ENCODE measurements around the gene LRRK1.

Gene LRRK1

DNA sequence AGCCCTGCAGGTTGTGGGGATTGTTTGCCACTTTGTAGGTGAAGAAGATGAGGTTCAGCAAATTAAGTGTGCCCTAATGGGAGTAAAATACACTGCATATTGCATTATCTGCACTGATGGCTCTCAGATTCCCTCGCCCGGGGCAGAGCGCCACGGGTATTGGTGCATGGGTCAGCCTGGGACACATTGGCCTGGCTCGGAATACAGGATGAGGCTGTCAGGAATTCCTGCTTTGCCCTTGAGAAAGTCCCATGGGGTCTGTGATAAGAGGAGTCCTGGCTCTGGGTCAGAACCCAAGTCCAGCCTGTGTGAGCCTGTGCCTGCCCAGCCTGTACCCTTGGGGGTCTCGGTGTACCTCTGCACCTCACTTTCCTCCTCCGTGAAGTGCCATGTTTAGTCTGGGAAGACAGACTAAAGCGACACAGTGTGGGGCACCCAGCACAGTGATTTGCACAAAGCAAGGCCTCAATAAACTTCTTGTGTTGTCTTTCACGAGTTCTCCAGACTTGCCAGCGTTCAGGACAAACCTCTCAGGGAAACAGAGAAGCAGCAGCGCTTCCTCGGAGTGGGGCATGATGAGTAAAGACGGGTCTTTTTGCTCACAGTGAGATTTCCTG, 107.6 kb downstream of the LRRK1 start:
- no peak for DNase-seq

DNA sequence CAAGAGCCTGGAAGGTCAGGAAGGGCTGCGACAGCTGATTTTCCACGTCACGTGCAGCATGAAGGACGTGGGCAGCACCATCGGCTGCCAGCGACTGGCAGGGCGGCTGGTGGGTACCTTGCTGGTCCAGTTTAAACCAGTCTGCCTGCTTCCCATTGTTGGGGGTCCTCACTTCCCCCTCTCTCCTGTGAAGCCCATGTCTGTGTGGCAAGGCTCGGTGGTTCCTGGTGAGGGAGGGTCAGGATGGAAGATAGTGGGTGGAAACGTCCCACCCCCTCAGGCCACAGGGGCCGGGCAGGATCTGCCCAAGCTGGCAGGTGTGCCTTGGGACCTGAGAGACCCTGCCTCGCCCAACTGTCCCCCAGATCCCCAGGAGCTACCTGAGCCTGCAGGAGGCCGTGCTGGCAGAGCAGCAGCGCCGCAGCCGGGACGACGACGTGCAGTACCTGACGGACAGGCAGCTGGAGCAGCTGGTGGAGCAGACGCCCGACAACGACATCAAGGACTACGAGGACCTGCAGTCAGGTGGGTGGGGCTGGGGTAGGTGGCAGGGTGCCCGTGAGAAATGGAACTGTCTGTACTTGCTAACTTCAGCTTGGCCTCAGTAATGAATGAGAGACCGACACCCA, 108.2 kb downstream of the LRRK1 start:
- DNase-seq, result no peak

DNA sequence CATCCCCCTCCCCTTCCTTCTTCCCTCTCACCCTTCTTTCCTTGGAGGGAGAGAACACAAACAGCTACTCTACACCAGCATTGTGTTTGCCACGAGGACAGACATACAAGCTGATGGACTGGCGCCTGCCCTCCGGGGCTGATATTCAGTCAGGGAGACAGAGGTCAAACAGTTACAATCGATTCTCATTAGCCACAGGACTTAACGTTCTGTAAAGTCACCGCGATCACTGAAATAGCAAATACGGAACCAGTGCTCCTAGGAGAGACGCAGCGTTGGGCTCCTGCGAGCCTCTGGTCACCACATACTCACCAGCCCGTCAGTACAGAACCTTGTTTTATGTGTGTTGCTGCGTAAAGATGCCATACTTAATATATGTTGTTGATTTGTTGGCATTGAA, 108.8 kb downstream of the LRRK1 start:
- DNase-seq, result no peak

DNA sequence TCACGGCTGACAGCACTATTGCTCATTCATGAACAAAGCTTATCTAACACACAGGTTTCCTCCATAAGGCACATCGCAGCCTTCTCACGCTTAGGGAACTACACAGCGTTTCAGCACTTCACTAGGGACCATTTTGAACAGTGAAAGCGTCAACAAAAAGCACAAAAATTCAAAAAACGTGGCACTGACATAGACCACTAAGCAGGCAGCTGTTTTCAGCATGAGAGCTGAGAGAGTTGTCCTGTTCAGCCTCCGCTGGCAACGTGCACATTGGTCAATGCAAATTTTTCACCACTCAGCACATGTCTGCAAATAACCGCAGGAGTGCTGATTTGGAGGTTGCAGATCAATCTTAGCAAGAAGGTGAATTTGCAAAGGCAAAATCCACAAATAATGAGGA, 109.2 kb downstream of the LRRK1 start:
- DNase-seq, result no peak

DNA sequence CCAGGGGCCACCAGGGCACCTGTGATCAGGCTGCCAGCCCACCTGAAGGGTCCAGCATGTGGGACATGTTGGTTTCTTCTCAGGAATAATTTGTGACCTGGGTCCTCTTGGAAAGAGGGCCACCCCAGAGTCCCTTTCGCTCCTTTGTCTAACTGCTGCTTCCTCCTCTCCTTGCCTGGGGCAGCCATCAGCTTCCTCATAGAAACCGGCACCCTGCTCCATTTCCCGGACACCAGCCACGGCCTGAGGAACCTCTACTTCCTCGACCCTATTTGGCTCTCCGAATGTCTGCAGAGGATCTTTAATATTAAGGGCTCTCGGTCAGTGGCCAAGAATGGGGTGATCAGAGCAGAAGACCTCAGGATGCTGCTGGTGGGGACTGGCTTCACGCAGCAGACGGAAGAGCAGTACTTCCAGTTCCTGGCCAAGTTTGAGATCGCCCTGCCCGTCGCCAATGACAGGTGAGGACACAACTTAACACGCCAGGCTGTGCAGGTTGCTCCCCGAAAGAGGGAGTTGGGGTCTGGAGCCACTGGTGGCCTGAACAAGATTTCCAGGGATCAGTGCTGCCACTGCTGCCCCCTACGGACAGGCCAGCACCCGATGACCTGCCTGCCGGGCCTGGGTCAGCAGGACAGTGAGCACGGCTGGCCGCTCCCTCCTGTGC, 109.7 kb downstream of the LRRK1 start:
- DNase-seq, result no peak

DNA sequence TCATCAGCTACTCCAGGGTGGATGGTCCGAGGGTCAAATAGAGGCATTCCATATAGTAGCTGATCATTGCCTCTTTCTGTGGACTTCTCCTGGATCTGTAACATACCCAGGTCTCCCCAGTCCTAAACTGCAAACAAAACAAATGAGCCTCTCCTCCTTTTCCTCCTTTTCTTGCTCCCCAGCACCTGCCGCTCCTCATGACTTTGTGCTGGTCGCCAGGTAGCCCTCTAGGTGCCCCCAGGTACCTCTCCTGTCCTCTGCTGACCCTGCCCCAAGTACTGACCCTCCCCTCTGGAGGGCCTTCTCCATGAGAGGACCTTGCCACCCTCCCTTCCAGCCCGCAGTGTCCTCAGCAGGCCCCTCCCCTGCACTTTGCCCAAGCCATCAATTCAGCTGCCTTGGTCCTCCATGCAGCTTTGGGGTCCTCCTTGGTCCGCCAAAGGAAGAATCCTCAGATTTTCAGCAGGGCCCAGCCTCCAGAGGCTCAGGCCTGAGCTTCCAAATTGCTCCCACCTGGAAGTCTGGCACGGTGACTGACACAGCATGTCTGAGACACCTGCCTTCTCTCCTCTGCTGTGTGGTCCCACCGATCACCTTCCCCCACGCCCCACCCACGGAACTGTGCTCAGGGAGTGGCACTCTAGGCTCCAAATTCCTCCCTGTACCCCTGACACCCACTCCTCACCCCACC, 111.0 kb downstream of the LRRK1 start:
- no peak for DNase-seq

DNA sequence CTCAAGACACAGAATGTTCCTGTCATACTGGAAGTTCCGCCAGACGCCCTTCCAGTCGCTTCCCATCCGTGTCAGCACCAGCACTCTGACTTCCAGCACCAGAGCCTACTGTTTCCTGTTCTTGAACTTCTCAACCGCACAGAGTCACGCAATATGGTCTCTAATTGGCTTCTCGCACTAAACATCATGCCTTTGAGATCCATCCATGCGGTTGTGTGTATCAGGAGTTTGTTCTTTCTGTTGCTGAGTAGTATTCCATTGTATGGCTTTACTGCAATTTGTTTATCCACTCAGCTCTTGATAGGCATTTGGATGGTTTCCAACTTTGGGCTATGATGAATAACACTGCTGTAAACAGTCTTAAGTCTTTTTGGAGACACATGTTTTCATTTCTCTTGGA, 112.1 kb downstream of the LRRK1 start:
- no peak for DNase-seq

DNA sequence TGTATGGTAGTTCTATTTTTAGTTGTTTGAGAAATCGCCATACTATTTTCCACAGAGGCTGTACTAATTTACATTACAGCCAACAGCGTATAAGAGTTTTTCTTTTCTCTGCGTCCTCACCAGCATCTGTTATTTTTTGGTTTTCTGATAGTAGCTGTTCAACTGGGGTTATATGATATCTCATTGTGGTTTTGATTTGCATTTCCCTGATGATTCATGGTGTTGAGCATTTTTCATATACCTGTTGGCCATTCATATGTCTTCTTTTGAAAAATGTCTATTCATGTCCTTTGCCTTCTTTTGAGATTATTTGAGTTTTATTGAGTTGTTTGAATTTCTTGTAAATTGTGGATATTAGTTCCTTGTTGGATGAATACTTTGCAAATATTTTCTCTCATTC, 114.6 kb downstream of the LRRK1 start:
- DNase-seq, result no peak

DNA sequence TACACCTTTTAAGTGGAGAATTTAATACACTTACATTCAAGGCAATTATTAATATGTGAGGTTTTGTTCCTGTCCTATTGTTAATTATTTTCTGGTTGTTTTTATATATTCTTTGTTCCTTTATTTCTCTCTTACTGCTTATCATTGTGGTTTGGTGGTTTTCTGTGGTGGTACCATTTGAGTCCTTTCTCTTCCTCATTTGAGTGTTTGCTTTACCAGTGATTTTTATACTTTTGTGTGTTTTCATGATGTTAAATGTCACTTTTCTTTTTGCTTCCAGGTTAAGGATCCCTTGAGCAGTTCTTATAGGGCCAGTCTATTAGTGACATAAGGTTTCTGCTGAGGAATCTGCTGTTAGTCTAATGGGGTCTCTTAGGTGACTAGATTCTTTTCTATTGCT, 116.5 kb downstream of the LRRK1 start:
- DNase-seq, result no peak

DNA sequence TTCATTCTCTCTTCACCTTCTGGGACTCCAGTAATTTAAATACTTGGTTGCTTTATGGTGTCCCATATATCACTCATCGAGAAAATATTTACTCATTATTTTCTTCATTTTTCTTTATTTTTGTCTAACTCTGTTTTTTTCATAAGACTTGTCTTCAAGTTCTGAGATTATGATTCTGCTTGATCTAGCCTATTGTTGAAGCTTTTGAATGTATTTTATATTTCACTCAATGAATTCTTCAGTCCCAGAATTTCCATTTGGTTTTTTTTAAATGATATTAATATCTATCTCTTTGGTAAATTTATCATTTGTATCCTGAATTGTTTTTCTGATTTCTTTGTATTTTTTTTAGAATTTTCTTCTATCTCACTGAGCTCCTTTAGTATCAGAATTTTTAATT, 117.0 kb downstream of the LRRK1 start:
- no peak for DNase-seq

DNA sequence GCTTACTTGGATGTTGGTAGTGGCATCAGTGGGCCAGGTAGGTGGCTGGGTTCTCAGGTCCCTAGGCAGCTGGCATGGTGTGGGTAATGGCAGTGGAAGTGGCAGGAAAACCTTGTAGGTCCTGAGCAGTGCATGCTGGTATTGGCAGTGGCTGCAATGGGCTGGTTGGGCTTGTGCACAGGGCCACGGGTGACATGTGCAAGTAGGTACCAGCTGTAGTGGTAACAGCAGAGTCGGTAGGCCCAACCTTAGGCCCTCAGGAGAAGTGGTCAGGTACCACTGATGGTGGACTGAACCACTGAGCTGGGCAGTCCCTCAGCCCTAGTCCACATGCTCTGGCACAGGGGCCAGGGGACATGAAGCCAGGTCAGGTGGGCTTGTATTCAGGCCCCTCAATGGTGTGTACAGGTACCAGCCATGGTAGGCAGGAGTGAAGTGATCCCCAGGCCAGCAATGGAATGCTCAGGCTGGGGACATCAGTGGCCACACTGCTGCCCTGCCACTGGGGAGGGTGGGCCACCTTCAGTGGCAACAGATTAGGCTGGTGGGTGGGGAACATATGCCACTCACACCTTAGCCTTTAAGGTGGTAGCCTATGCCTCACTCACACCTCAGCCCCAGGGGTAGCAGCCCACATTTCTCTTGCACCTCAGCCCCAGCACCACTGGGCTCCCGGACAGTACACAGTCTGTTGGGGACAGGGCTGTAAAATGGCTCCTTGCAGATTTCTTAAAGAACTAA, 118.1 kb downstream of the LRRK1 start:
- no peak for DNase-seq

DNA sequence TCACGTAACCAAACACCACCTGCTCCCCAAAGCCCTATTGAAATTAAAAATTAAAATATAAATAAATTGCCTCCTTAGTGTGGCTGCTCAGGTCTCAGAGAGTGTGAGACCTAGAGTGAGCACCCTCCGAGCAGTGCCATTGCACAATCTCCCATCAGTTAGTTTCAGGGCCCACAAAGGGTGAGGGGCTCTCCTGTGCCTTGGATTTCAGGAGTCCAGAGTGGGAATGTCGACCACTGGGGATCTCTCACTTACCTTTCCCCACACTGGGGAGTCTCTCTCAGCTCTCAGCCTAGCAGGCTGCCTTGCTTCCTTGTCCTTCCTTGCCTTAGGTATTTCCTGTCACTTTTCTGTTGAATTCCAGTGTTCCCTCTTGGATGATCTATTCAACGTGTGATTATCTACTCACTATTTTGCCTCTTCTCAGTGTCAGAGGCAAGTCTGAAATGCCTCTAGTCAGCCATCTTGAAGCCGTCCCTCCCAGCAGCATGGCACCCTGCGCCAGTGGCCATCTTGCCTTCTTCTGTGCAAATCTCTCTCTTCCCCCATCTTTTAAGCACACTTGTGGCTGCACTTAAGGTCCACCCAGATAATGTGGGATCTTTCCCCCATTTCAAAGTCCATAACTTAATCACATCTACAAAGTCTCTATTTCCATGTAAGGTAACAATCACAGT, 119.3 kb downstream of the LRRK1 start:
- DNase-seq, result no peak

DNA sequence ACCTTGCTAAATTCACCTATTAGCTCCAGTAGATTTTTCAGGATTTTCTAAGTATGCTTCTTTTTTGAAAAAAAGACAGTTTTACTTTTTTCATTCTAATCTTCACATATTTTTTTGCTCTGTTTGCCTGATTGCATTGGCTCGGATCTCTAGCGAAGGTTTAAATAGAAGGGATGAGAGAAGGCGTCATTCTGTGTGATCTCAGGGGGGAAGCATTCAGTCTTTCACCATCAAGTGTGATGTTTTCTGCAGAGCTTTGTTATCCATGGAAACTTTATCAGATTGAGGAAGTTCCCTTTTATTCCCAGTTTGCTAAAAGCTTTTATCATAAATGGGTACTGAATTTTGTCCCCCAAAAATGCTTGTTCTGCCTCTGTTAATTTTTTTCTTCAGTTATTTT, 120.3 kb downstream of the LRRK1 start:
- no peak for DNase-seq

DNA sequence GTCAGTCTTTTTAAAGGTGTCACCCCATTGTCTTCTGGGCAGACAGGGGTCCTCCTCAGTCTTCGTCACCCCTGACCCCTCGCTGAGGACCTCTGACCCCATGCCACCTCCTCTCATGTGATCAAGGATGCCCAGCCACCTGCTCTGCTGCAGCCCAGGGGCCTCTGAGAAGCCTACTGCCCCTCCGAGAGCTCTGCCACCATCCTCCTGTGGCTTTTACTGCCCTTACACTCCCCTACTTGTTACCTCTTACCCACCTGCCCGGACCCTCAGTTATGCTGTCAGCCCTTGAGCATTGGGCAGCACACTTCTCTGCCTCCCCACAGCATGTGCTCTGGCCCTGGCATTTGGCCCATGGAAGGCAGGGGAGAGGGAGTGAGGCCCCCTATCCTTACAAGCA, 123.2 kb downstream of the LRRK1 start:
- no peak for DNase-seq

DNA sequence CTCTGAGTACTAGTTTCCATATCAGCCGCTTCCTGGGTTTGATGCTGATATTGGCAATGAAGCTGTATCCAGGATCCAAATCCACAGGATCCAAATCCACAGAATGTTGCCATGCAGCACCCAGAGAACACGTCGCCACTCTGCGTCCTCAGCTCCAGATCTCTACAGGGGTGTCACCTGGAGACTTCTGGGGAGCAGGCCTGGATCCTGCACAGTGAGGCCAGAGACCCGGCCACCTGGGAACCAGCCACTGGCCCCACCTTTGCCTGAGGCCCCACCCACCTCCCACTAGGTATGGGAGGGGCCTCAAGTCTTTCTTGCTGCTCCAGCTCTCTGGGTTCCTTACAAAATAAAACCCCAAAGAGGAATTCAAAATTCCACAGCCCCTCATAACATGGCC, 123.9 kb downstream of the LRRK1 start:
- no peak for DNase-seq

DNA sequence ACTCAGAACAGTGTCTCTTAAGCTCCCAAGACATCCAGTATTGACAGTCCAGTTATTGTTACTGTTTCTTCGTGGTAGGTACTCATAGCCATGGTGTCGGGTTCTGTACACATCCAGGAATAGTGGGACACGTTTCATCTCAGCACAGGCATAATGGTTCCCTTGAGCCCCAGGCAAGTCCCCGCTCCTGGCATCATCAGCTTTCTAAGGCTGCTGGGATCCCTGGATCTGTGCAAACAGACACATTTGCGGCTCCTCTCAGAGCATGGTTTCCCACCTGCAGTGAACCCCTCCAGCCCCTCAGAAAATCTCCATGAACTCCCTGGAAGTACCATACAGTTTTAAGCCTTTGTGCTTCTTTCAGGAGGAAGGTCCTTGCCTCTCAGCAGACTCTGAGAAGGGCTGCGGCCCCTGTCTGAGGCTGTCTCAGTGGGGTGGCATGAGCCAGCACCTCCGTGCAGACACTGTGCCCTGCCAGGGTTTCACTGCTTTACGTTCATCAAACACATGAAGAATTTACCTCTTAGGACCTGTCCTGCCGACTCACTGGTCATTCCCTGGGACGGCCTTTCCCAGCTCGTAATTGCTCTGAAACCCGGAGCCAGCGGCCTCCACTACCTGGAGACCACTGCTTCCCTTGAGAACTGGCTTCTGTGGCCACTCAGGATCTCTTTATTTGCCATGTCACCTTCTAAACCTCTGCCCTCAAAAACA, 124.9 kb downstream of the LRRK1 start:
- DNase-seq, result no peak

DNA sequence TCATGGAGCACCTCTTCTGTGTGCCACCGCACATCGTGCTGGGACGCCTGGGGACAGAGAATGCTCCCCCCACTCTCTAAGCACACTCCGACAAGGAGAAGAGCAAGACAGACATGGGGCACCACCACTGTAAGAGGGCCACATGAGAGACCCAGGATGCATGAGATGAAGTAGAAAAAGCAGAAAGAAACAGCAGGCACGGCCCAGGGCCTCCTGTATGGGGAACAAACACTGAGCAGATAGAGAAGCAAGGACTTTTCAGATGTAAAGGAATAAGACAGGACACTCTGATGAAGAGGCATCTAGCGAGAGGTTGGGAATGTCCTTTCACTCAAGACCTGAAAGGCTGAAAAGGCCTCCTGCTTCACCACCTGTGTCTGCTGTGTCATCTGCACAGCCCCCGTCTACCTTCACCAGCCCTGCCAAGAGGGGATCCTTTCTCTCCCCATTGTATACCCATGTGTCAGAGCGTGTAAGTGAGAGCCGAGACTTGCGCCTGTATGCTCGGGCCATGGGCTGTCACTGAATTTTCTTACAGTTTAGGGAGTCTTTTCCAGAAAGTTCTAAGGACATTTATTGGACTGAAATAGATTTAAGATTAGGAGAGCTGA, 125.6 kb downstream of the LRRK1 start:
- no peak for DNase-seq

DNA sequence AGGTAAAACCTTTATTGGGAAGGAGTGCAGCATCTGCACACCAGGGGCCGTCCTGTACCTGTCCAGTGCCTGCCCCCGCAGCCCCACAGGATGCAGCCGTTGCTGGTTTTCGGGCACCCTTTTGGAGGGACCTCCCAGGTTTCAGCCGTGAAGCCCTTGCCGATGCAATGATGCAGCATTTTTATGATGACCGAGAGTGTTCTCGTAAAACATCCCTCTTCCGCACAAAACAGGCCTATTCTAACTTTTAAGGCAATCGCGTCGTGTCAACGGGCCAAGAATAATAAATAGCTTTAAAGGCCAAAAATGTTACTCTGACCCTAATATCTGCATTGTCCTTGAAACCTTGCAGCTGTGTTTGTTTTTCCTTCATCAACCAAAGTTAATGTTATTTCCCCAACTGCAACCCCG, 126.1 kb downstream of the LRRK1 start:
- no peak for DNase-seq

DNA sequence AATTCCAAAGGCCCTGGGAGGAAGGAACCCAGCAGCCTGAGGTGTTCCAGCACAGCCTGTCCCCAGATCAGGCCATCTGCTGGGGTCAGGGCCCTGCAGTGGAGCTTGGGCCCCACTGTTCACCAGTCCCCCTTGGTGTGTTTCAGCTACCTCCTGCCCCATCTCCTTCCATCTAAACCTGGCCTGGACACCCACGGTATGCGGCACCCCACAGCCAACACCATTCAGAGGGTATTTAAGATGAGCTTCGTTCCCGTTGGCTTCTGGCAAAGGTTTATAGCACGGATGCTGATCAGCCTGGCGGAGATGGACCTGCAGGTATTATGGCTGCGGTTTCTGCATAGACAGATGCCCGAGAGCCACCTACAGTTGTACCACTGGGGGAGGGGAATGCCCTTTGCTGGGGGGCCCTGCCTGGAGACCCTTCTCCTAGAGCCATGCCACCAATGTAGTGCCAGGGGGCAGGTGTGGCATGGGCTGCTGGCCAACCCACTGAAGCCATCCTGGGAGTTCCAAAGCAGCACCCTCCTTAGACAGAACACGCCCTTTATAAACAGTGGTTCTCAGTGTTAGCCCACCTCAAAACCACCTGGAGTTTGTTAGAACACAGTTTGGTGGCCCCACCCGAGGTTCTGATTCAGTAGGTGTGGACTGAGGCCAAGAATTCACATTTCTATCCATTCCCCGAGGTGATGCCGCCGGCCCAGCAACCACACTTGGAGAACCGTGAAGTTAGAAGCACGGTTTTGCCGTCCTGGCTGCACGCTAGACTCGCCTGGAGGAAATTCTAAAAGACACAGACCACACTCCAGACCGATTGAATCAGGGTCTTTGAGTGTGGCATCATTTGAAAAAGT, 126.9 kb downstream of the LRRK1 start:
- DNase-seq, result no peak

DNA sequence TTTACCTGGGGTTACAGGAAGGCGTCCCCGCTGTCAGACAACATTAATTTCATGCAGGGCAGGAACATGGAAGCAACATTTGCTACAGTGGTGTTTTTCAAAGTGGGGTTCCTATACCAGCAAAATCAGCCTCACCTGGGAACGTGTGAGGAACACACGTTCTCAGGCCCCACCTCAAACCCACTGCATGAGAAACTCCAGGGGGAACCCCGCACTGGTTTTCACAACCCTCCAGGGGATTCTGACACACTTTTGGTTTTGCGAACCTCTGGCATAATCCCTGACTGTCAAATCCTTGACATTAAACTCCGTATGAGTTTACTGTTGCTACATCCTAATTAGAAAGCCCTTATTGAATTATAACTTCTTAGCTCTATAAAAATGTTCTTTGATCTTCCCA, 127.7 kb downstream of the LRRK1 start:
- DNase-seq, result no peak
